ENCODE results near the gene EEF1A2. TPM values are rescaled to one million over a fixed set of nuclear protein-coding genes. Genes with fewer than 3 reads are reported as not detected.

EEF1A2 gene
- total and polyA plus RNA-seq, 2 of the 4 experiments (the other 2 are of a cell fraction): 1.3 to 4.6 TPM

DNA sequence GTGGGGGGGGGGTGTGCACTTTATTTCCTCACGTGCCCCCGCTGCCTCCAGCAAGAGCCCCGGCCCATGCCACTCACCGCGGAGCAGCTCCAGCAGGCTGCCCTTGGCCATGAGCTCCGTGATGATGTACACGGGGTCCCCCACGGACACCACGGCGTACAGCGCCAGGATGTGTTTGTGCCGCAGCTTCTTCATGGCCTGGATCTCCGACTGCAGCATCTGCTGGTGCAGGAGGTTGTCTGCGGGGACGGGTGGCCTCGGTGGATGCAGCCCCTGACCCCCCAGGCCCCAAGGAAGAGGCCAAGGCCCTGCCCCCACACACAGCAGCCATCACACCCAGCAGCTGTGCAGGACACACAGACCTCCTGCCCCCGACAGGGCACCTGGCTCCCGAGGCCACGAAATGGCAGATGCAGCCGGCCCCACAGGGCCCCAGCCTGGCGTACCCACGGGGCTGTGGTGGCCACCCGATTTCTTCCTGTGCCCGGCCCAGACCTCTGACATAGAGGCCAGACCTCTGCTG lies 33.6 kb upstream of the EEF1A2 start:
- Histone ChIP-seq H3K4ac (ENCODE audit: low read depth, low read length) (no peak overlapping the region), H4K5ac (ENCODE audit: low read depth, low read length) (no peak overlapping the region), H2AFZ (replicated peaks; ENCODE audit: low read length, poor library complexity) (no peak overlapping the region), H2BK15ac (ENCODE audit: low read depth, low read length) (no peak overlapping the region), H2BK120ac (ENCODE audit: low read depth, low read length) (no peak overlapping the region), H4K8ac (ENCODE audit: low read depth in 2 of 2, low read length in 2 of 2) (no peak overlapping the region), H3K79me1 (ENCODE audit: low read depth in 1 of 2, low read length in 2 of 2) (no peaks in the 10 kb centered on the region), H4K91ac (ENCODE audit: insufficient read depth, low read depth, low read length) (no peak overlapping the region), H2BK5ac (ENCODE audit: low read depth, low read length, poor library complexity, severe bottlenecking) (peak overlapping the region; percentile 20), H2AK9ac (replicated peaks; ENCODE audit: low read depth, low read length, poor library complexity) (peak overlapping the region; percentile 55), H4K20me1 (ENCODE audit: insufficient read depth, low read length) (no peaks in the 10 kb centered on the region), H3K27ac (ENCODE audit: insufficient read depth, low read length) (no peak overlapping the region), H3K4me1 (ENCODE audit: control insufficient read depth, insufficient read depth, low read length) (no peaks in the 10 kb centered on the region; the same call in 1 of the 2 replicates), H3K56ac (ENCODE audit: extremely low read depth, insufficient read depth, low read length) (no peak overlapping the region), H2BK20ac (ENCODE audit: low read depth, low read length) (no peak overlapping the region), H3K14ac (replicated peaks; ENCODE audit: low read depth, low read length) (no peak overlapping the region), H3K23ac (ENCODE audit: low read depth, low read length) (no peak overlapping the region), H3K4me3 (ENCODE audit: insufficient read depth, low read depth, low read length) (no peak overlapping the region), H3K18ac (ENCODE audit: low read depth, low read length) (no peak overlapping the region), H3K27me3 (ENCODE audit: control insufficient read depth, insufficient read depth, low read length) (peaks cover 4% of the 10 kb centered on the region; the same call in 1 of the 2 replicates), H3K4me2 (ENCODE audit: low read depth, low read length) (no peak overlapping the region), H3K36me3 (ENCODE audit: control insufficient read depth, insufficient read depth, low read length) (no peaks in the 10 kb centered on the region), H3K9ac (ENCODE audit: low read depth, low read length) (no peak overlapping the region), H3K9me1 (ENCODE audit: insufficient read depth, low read length) (no peaks in the 10 kb centered on the region), H2AK5ac (ENCODE audit: low read depth, low read length) (no peak overlapping the region), H3K9me3 (ENCODE audit: control insufficient read depth, insufficient read depth, low read length) (no peaks in the 10 kb centered on the region)
- DNase-seq (no peak), ATAC-seq (ENCODE audit: low read depth) (no peak)
- dilution Hi-C loops (cut with HindIII; ENCODE audit: low sequenced_read_pairs, unreplicated experiment): no loop called here
- in situ Hi-C loops (cut with MboI; ENCODE audit: low sequenced_read_pairs): loop anchor here (10.0 kb wide), 2 partner anchors 332 to 442 kb away; partner anchors contain the start of genes ABHD16B, SAMD10 and TPD52L2
- POLR2A ChIA-PET (ENCODE audit: unreplicated experiment): no interaction called here
- intact Hi-C loops (cut with micrococcal nuclease): loop anchor here (10.0 kb wide), 1 partner anchor 122 kb away; the partner anchor contains the start of genes RTEL1 and STMN3
- CTCF ChIA-PET: no interaction called here
- 75% methylated on average over 15 of the region's 24 CpGs; no CpG with 5 or more reads in 1 of the 2 experiments for WGBS, 2 experiments (ENCODE audit: extremely low coverage in 2 of 2, insufficient read length in 1 of 2)
- BruUV-seq (replicated peaks): no TSS peak
- TF ChIP-seq, protein P1, sequence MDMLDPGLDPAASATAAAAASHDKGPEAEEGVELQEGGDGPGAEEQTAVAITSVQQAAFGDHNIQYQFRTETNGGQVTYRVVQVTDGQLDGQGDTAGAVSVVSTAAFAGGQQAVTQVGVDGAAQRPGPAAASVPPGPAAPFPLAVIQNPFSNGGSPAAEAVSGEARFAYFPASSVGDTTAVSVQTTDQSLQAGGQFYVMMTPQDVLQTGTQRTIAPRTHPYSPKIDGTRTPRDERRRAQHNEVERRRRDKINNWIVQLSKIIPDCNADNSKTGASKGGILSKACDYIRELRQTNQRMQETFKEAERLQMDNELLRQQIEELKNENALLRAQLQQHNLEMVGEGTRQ (IDR thresholded peaks at IDR 0.05; ENCODE audit: low read depth, low read length): no peak
- TF ChIP-seq CEBPB (IDR thresholded peaks at IDR 0.05; ENCODE audit: low read depth, low read length): no peak
- TF ChIP-seq BHLHE40 (IDR thresholded peaks at IDR 0.05; ENCODE audit: low read depth, low read length): no peak
- no peak for TF ChIP-seq RFX5 (IDR thresholded peaks at IDR 0.05; ENCODE audit: low read depth, low read length)
- no peak for TF ChIP-seq RCOR1 (IDR thresholded peaks at IDR 0.05; ENCODE audit: insufficient replicate concordance, low read length)
- no peak for TF ChIP-seq MAZ (IDR thresholded peaks at IDR 0.05; ENCODE audit: borderline replicate concordance, low read depth, low read length)
- no peak for TF ChIP-seq ELK1 (IDR thresholded peaks at IDR 0.05; ENCODE audit: borderline replicate concordance, low read depth, low read length)
- TF ChIP-seq MXI1 (IDR thresholded peaks at IDR 0.05; ENCODE audit: borderline replicate concordance, low read depth, low read length): no peak
- no peak for TF ChIP-seq FOS (IDR thresholded peaks at IDR 0.05; ENCODE audit: low read depth, low read length)
- TF ChIP-seq CHD1 (IDR thresholded peaks at IDR 0.05; ENCODE audit: low read depth, low read length): no peak
- TF ChIP-seq POLR2A (IDR thresholded peaks at IDR 0.05; ENCODE audit: low read depth, low read length): no peak
- TF ChIP-seq NFE2L2 (IDR thresholded peaks at IDR 0.05; ENCODE audit: low read depth, low read length): no peak
- TF ChIP-seq MAFK (IDR thresholded peaks at IDR 0.05; ENCODE audit: low read depth, low read length): no peak
- TF ChIP-seq CTCF (conservative IDR thresholded peaks at IDR 0.05; ENCODE audit: low read depth, low read length): no peak

Data from IMR-90 (cell line).